Measurements from ENCODE around the gene DLGAP1.

DLGAP1 gene

DNA sequence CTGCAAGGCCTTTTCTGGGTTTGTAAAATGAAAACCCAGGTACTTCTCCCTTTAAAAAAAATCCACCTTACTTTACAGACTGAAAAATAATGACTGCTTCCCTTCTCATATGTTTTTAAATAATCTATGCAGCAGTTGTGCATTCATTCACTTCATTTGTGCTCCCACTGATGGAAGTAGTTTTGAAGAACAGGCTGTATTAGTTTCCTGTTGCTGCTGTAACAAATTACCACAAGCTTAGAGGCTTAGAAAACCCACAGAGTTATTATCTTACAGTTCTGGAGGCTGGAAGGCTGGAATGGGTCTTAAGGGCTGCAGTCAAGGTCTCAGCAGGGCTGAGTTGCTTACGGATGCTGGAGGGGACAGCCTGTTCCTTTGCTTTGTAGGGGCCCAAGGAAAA is 670.2 kb downstream of the DLGAP1 start:
- TF ChIP-seq, protein P1, sequence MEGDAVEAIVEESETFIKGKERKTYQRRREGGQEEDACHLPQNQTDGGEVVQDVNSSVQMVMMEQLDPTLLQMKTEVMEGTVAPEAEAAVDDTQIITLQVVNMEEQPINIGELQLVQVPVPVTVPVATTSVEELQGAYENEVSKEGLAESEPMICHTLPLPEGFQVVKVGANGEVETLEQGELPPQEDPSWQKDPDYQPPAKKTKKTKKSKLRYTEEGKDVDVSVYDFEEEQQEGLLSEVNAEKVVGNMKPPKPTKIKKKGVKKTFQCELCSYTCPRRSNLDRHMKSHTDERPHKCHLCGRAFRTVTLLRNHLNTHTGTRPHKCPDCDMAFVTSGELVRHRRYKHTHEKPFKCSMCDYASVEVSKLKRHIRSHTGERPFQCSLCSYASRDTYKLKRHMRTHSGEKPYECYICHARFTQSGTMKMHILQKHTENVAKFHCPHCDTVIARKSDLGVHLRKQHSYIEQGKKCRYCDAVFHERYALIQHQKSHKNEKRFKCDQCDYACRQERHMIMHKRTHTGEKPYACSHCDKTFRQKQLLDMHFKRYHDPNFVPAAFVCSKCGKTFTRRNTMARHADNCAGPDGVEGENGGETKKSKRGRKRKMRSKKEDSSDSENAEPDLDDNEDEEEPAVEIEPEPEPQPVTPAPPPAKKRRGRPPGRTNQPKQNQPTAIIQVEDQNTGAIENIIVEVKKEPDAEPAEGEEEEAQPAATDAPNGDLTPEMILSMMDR (IDR thresholded peaks at IDR 0.05; ENCODE audit: insufficient read depth, low read length, poor library complexity, severe bottlenecking): no peak
- no peaks in the 10 kb centered on the region for H3K36me3 ChIP-seq (ENCODE audit: control insufficient read depth, insufficient read depth, low read length)
- H3K27me3 ChIP-seq (replicated peaks; ENCODE audit: control insufficient read depth, insufficient read depth, low read length): no peaks in the 10 kb centered on the region
- no peak for DNase-seq (ENCODE audit: extremely low read depth, insufficient read length)
- no peak overlapping the region for H3K4me3 ChIP-seq (replicated peaks; ENCODE audit: low read depth, low read length)

DNA sequence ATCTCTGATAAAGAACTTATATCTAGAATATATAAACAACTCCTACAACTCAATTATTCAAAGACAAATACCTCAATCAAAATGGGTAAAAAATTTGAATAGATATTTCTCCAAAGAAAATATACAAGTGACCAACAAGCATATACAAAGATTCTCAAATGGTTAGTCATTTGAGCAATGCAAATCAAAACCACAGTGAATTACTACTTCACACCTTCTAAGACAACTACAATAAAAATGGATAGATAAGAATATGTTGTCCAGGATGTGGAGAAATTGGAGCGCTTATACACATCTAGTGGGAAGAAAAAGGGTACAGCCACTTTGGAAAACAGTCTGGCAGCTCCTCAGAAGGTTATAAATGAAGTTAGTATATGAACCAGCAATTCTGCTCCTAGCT is 672.2 kb downstream of the DLGAP1 start:
- no peak for DNase-seq (ENCODE audit: extremely low read depth, insufficient read length)
- no peak overlapping the region for H3K4me3 ChIP-seq (replicated peaks; ENCODE audit: low read depth, low read length)
- TF ChIP-seq, protein P1 (IDR thresholded peaks at IDR 0.05; ENCODE audit: insufficient read depth, low read length, poor library complexity, severe bottlenecking): no peak
- no peaks in the 10 kb centered on the region for H3K36me3 ChIP-seq (ENCODE audit: control insufficient read depth, insufficient read depth, low read length)
- H3K27me3 ChIP-seq (replicated peaks; ENCODE audit: control insufficient read depth, insufficient read depth, low read length): no peaks in the 10 kb centered on the region

DNA sequence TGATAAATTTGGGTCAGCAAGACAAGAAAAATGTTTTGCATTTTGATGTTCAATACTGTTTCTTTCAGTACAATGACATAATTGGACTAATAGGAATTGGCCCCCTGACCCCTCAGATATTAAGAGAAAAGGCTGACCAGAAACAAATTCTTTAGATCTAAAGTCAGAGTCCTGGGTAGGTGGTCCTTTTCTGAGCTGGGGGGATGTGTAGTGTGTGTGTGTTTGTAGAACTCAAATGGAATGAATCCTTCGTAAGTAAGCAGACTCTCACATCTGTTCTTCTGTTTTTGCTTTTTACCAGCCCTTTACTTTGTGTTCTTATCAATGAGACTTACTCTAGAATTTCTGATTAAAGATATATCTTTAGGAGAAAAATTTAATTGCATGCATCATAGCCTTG is 677.4 kb downstream of the DLGAP1 start:
- Histone ChIP-seq H3K36me3 (ENCODE audit: control insufficient read depth, insufficient read depth, low read length) (no peaks in the 10 kb centered on the region), H3K27me3 (replicated peaks; ENCODE audit: control insufficient read depth, insufficient read depth, low read length) (no peaks in the 10 kb centered on the region), H3K4me3 (replicated peaks; ENCODE audit: low read depth, low read length) (no peak overlapping the region)
- TF ChIP-seq, protein P1 (IDR thresholded peaks at IDR 0.05; ENCODE audit: insufficient read depth, low read length, poor library complexity, severe bottlenecking): no peak
- DNase-seq (ENCODE audit: extremely low read depth, insufficient read length): no peak

DNA sequence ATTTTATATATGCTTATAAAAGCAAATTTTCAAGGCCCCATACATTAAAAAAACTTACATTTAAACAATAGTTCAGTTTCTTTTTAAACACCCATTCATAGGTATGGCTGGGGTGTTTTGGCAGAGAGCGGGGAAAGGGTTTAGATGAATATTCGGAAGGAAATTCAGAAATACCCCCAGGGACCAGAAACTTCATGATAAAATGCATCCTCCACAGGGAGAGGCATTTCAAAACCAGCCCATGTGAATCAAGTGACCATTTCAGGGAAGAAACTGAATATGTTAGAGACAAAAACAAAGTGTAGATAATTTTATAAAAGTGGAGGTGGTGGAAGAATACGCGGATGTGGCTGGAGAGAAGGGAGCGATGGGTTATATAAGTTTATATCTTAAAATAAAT is 678.0 kb downstream of the DLGAP1 start:
- TF ChIP-seq, protein P1 (IDR thresholded peaks at IDR 0.05; ENCODE audit: insufficient read depth, low read length, poor library complexity, severe bottlenecking): no peak
- Histone ChIP-seq H3K36me3 (ENCODE audit: control insufficient read depth, insufficient read depth, low read length) (no peaks in the 10 kb centered on the region), H3K27me3 (replicated peaks; ENCODE audit: control insufficient read depth, insufficient read depth, low read length) (no peaks in the 10 kb centered on the region), H3K4me3 (replicated peaks; ENCODE audit: low read depth, low read length) (no peak overlapping the region)
- DNase-seq (ENCODE audit: extremely low read depth, insufficient read length): no peak

DNA sequence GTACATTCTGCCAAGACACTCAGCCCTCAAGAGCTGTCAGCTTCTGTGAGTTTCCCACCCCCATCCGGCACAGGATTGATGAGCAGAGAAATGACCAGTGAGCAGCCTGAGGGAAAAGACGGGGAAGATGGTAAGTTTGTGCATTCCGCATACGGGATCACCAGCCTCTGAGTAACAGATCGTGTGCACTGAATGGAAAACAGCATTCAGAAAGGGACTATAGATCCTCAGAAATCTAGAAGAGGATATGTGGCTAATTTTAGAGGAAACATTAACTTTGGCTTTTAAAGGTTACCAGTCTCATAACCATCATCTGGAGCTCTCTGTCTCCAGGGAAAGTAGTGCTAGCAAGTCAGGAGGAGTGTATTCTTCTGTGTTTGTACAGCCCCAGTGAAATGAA is 679.1 kb downstream of the DLGAP1 start:
- TF ChIP-seq, protein P1 (IDR thresholded peaks at IDR 0.05; ENCODE audit: insufficient read depth, low read length, poor library complexity, severe bottlenecking): no peak
- Histone ChIP-seq H3K27me3 (replicated peaks; ENCODE audit: control insufficient read depth, insufficient read depth, low read length) (no peaks in the 10 kb centered on the region), H3K36me3 (ENCODE audit: control insufficient read depth, insufficient read depth, low read length) (no peaks in the 10 kb centered on the region), H3K4me3 (replicated peaks; ENCODE audit: low read depth, low read length) (no peak overlapping the region)
- DNase-seq (ENCODE audit: extremely low read depth, insufficient read length): no peak

DNA sequence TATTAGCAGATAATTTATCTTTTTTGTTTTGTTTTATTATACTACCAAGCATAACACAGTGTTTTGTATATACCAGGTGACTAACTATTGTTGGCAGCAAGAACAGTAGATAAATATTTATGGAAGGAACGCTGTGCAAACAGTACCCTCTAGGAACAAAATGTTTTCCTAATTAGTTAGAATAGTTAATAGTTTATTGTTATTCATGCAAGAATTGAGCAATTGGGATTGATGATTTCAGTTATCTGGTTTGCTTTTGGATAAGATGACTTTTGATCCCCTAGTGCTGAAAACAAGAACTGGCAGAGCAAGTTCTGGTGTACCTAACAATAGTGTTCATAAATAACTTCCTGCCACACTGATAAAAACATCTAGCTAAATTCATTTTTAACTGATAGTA is 681.8 kb downstream of the DLGAP1 start:
- TF ChIP-seq, protein P1 (IDR thresholded peaks at IDR 0.05; ENCODE audit: insufficient read depth, low read length, poor library complexity, severe bottlenecking): no peak
- Histone ChIP-seq H3K4me3 (replicated peaks; ENCODE audit: low read depth, low read length) (no peak overlapping the region), H3K27me3 (replicated peaks; ENCODE audit: control insufficient read depth, insufficient read depth, low read length) (no peaks in the 10 kb centered on the region), H3K36me3 (ENCODE audit: control insufficient read depth, insufficient read depth, low read length) (no peaks in the 10 kb centered on the region)
- DNase-seq (ENCODE audit: extremely low read depth, insufficient read length): no peak

Data from GM06990 (cell line).